ENCODE measurements around the gene CTTN.

The CTTN gene

GRCh38 chr11:70415191-70415590, 16.9 kb downstream of the CTTN start:
- no peak for DNase-seq (ENCODE audit: low read depth)
- TF ChIP-seq CTCF (IDR thresholded peaks at IDR 0.05; ENCODE audit: insufficient read depth, low read depth, low read length, missing control alignments), result no peak
- no peak overlapping the region for H3K4me3 ChIP-seq (ENCODE audit: low read length)

GRCh38 chr11:70415642-70416395, 17.5 kb downstream of the CTTN start:
- no peak for TF ChIP-seq CTCF (IDR thresholded peaks at IDR 0.05; ENCODE audit: insufficient read depth, low read depth, low read length, missing control alignments)
- H3K4me3 ChIP-seq (ENCODE audit: low read length), result no peak overlapping the region
- DNase-seq (ENCODE audit: low read depth), result no peak

GRCh38 chr11:70416881-70417280, 18.6 kb downstream of the CTTN start:
- DNase-seq (ENCODE audit: low read depth), result no peak
- no peak for TF ChIP-seq CTCF (IDR thresholded peaks at IDR 0.05; ENCODE audit: insufficient read depth, low read depth, low read length, missing control alignments)
- H3K4me3 ChIP-seq (ENCODE audit: low read length), result no peak overlapping the region

- no peak for DNase-seq (ENCODE audit: low read depth)
- no peak overlapping the region for H3K4me3 ChIP-seq (ENCODE audit: low read length)
- TF ChIP-seq CTCF (IDR thresholded peaks at IDR 0.05; ENCODE audit: insufficient read depth, low read depth, low read length, missing control alignments), result no peak
Observed at GRCh38 chr11:70418130-70418529, 19.8 kb downstream of the CTTN start.

GRCh38 chr11:70419307-70420007, 21.1 kb downstream of the CTTN start:
- TF ChIP-seq CTCF (IDR thresholded peaks at IDR 0.05; ENCODE audit: insufficient read depth, low read depth, low read length, missing control alignments), result no peak
- no peak overlapping the region for H3K4me3 ChIP-seq (ENCODE audit: low read length)
- DNase-seq (ENCODE audit: low read depth), result no peak

- no peak for DNase-seq (ENCODE audit: low read depth)
- TF ChIP-seq CTCF (IDR thresholded peaks at IDR 0.05; ENCODE audit: insufficient read depth, low read depth, low read length, missing control alignments), result no peak
- H3K4me3 ChIP-seq (ENCODE audit: low read length), result no peak overlapping the region
Observed at GRCh38 chr11:70420008-70420464, 21.7 kb downstream of the CTTN start.

Measured in epithelial cell of esophagus (primary cell).